Heart left ventricle (tissue), 16 donors: ENCODE data around the gene ASB18. TPM values are rescaled to one million over a fixed set of nuclear protein-coding genes. Genes with fewer than 3 reads are reported as not detected.

Experiments used
- ATAC-seq, 4 donors: fragments of 200-7000 bp; cut with Tn5 transposase; one replicate each; pipeline ENCODE4 v1.9.1; 2020 to 2022; ENCODE audit warnings: moderate library complexity in 4 of 4, mild to moderate bottlenecking in 3 of 4, moderate number of reproducible peaks in 1 of 4
- DNase-seq, 5 donors: peaks; one replicate each; pipeline ENCODE4 v3.0.0-alpha.2; 2020
- H3K27ac ChIP-seq, 12 donors: fragments of 200-600 bp; sonication (generic) in 4 of 12; one replicate each; pipeline versions ENCODE4 v1.5.0 to v1.8.0; 2016 to 2022; ENCODE audit warnings: mild to moderate bottlenecking in 2 of 12
- H3K27me3 ChIP-seq, 9 donors: fragments of 200-600 bp; sonication (generic) in 2 of 9; one replicate each; pipeline versions ENCODE4 v1.5.1 to v1.8.0; 2016 to 2022; ENCODE audit warnings: mild to moderate bottlenecking in 3 of 9
- H3K36me3 ChIP-seq, 9 donors: fragments of 200-600 bp; sonication (generic) in 2 of 9; one replicate each; pipeline versions ENCODE4 v1.5.0 to v1.8.0; 2018 to 2022; ENCODE audit warnings: mild to moderate bottlenecking in 2 of 9
- H3K4me1 ChIP-seq, 12 donors: fragments of 200-600 bp; sonication (generic) in 4 of 12; one replicate each; pipeline versions ENCODE4 v1.5.0 to v1.8.0; 2016 to 2022; ENCODE audit warnings: mild to moderate bottlenecking in 3 of 12
- H3K4me3 ChIP-seq, 12 donors: fragments of 200-600 bp; sonication (generic) in 4 of 12; one replicate each; pipeline versions ENCODE4 v1.5.0 to v1.8.0; 2017 to 2022; ENCODE audit warnings: mild to moderate bottlenecking in 9 of 12, moderate library complexity in 4 of 12
- H3K9me3 ChIP-seq, 12 donors: fragments of 200-600 bp; sonication (generic) in 4 of 12; one replicate each; pipeline versions ENCODE4 v1.5.0 to v1.8.0; 2016 to 2022; ENCODE audit warnings: mild to moderate bottlenecking in 1 of 12
- CTCF ChIP-seq, 12 donors: fragments of 200-600 bp; sonication (generic) in 4 of 12; IDR thresholded peaks; one replicate each; pipeline versions ENCODE4 v1.5.0 to v1.8.0; 2018 to 2022; ENCODE audit warnings: antibody characterized with exemption in 12 of 12, mild to moderate bottlenecking in 5 of 12
- POLR2A ChIP-seq, 2 donors: fragments of 450-650 bp; IDR thresholded peaks; one replicate each; pipeline ENCODE4 v1.6.1; 2017; ENCODE audit warnings: antibody characterized with exemption in 2 of 2, mild to moderate bottlenecking in 2 of 2, moderate library complexity in 2 of 2
- WGBS, 4 donors: extraction: QIAGEN DNeasy Blood & Tissue Kit in 2 of 4; methylation state at CpG; one replicate each; pipeline versions ENCODE4 v1.1.5 to v1.1.7; 2013 to 2018; 5-methylcytosine and 5-hydroxymethylcytosine counted together
- intact Hi-C, 10 donors: fragments of 100-400 bp; cut with DNase I; formaldehyde crosslinking; loops; one replicate each; pipeline versions ENCODE4 v1.11.1 to v1.14.2; 2022
- polyA plus RNA-seq, 2 donors: library from polyadenylated mRNA; stranded (reverse); fragments of 200-250 nt; gene quantifications; one replicate each; pipeline ENCODE4 v1.2.3, GENCODE V29; 2013
- total RNA-seq, 9 donors: library from RNA; depleted of rRNA in 2 of 9; stranded (reverse); fragments of >200 nt in 2 of 9; fragmentation: NEBNext Ultra II Directional in 3 of 9; extraction: Animal tissue kit (Norgen Biotek cat#: 25700) in 3 of 9; gene quantifications; one replicate each; pipeline versions ENCODE4 v1.1.0 to v1.2.4, GENCODE V29; 2016 to 2023
- donor health status: ischemic (EF 13 %, LVEDD 7.1; RV severe dilation, severe dysfunction).
- donor health status: healthy with polysubstance abuse.
- donor health status: DM: no; HTN: yes; CAD: no.
- donor health status: DM: no; HTN: no; CAD: no.
- donor health status: ischemic (EF 25% LVEDD 6.9; RV normal size, moderate dysfunction).
- donor health status: ischemic (EF 25% LVEDD 5.7; RV mildly dilated, moderate dysfunction).
- donor health status: healthy.
- donor health status: DM: yes; HTN: yes; CAD: no.
- donor health status: ischemic (EF 35%, LVEDD 5.7; RV mildly dilated, moderate dysfunction).
- donor health status: nonischemic (EF 11% LVEDD 7.7; RV severe dilation, severe dysfunction).
- donor health status: DM: yes; HTN: yes; CAD: no.
- donor health status: PGD.
- donor health status: ischemic (EF 29% LVEDD 5.4; RV normal size, mild dysfunction).
- donor health status: nonischemic (EF 23%, LVEDD 6.1; RV moderate dilation, normal function).

Gene ASB18
- total and polyA plus RNA-seq, 11 donors: 4.3 to 49.8 (median 14.1) TPM

GRCh38 chr2:236180076-236180816 lies 84.0 kb downstream of the ASB18 start:
- TF ChIP-seq POLR2A (IDR thresholded peaks at IDR 0.05): no peak
- no peak for TF ChIP-seq CTCF (IDR thresholded peaks at IDR 0.05)
- Histone ChIP-seq H3K4me1 (peaks cover 0 to 30% (median 15%) of the 10 kb centered on the region in 12 donors), H3K9me3 (no peaks in the 10 kb centered on the region), H3K27ac (no peak overlapping the region), H3K27me3 (peaks cover 37 to 68% (median 59%) of the 10 kb centered on the region in 9 donors), H3K4me3 (peak overlapping the region in 2 of 12 donors; percentile 19 to 45), H3K36me3 (no peaks in the 10 kb centered on the region)
- WGBS, 4 donors: 22 to 27% (median 25%) methylated on average over 12 of the region's 12 CpGs
- DNase-seq (no peak), ATAC-seq (no peak)
- intact Hi-C loops: loop anchor here in 7 of 10 donors (2.0 to 5.0 kb wide), 5 partner anchors 398 to 413 kb away; no protein-coding TSS in a partner anchor

- Histone ChIP-seq H3K4me1 (peaks cover 0 to 30% (median 15%) of the 10 kb centered on the region in 12 donors), H3K9me3 (no peaks in the 10 kb centered on the region), H3K36me3 (no peaks in the 10 kb centered on the region), H3K27ac (no peak overlapping the region), H3K27me3 (peaks cover 43 to 74% (median 65%) of the 10 kb centered on the region in 9 donors), H3K4me3 (peak overlapping the region in 6 of 12 donors; percentile 8 to 45 (median 15))
- ATAC-seq (no peak), DNase-seq (no peak)
- TF ChIP-seq CTCF (IDR thresholded peaks at IDR 0.05): no peak
- TF ChIP-seq POLR2A (IDR thresholded peaks at IDR 0.05): no peak
- intact Hi-C loops: loop anchor here in 8 of 10 donors (2.0 to 5.0 kb wide), 6 partner anchors 387 to 413 kb away; no protein-coding TSS in a partner anchor
- 4 to 9% (median 5%) methylated on average over 32 to 59 of the region's 59 CpGs for WGBS, 4 donors
Measured at GRCh38 chr2:236179236-236180075, 84.8 kb downstream of the ASB18 start.

DNA sequence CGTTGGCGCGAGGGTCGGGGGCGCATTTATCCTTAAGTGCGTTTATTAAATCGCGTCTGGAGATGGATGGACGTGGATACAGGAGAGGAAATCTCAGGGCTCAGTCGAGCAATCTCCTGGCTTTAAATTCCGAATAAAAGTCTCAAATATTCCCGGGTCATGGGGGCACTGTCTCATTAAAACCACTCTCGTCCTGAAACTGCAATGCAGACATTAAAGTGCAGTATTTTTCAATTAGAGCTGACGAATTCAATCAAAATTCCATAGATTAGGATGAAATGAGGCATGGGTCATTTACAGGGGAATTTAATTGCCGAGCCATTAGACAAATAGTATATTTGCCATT lies 85.3 kb downstream of the ASB18 start:
- H3K27me3 ChIP-seq: peaks cover 48 to 80% (median 71%) of the 10 kb centered on the region in 9 donors
- peaks cover 0 to 30% (median 15%) of the 10 kb centered on the region in 12 donors for H3K4me1 ChIP-seq
- H3K27ac ChIP-seq: no peak overlapping the region
- TF ChIP-seq CTCF (IDR thresholded peaks at IDR 0.05): no peak
- TF ChIP-seq POLR2A (IDR thresholded peaks at IDR 0.05): no peak
- DNase-seq: no peak
- no peaks in the 10 kb centered on the region for H3K36me3 ChIP-seq
- no peaks in the 10 kb centered on the region for H3K9me3 ChIP-seq
- ATAC-seq: no peak
- intact Hi-C loops: loop anchor here in 5 of 10 donors (5.0 kb wide), 3 partner anchors 387 to 412 kb away; no protein-coding TSS in a partner anchor
- 3 to 8% (median 5%) methylated on average over 15 of the region's 15 CpGs for WGBS, 4 donors
- H3K4me3 ChIP-seq: peak overlapping the region in 7 of 12 donors; percentile 1 to 48 (median 40)
